GM18870 (cell line): ENCODE measurements around the gene VLDLR.
A peak's percentile ranks its signal among the peaks of the same experiment; 100 is the strongest.

ENCODE experiments used
- ATAC-seq: cut with Tn5 transposase; IDR thresholded peaks from one replicate; pipeline ENCODE4 v1.9.1; 2021; ENCODE audit warnings: moderate library complexity; ENCODE audit not compliant: unreplicated experiment

VLDLR gene

GRCh38 chr9:2620919-2621721, 467 bp upstream of the VLDLR start:
- no peak for ATAC-seq

DNA sequence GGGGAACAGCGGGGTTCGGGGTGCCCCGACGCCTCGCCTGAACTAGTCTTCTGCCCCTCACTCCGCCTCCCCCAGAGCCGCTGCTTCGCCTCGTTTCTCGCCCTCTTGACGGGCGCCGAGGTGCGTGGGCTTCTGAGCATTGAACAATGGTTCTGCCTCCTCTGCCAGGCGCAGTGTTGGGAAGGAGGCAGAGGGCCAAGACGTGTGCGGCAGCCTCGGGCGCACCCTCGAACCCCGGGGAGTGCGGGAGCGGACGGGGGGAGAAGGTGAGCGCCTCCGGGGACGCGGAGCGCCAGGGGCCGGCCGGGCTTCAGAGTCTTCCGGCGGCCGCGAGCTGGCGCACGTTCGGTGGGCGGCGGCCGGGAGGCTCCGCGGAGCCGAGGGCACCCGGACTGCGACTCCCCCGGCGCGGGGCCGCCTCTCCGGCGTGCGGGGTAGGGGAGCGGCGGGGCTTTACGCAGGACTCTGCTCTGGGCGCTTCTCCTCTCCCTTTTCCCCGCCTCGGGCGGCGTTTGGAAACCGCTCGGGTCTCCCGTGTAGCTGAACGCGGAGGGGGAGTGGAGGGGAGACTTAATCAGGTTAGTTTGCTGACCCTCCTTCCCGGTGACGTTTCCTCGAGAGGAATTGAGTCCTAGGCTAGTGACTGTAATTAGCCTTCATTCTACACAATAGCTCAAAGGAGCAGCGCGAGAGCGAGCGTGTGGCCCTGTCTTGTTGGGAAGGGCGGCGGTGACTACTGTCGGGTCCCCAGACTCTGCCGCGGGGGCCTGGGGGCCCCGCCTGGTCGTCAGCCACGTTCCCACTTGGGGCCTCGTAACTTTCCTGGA, 1.1 kb downstream of the VLDLR start:
- no peak for ATAC-seq

DNA sequence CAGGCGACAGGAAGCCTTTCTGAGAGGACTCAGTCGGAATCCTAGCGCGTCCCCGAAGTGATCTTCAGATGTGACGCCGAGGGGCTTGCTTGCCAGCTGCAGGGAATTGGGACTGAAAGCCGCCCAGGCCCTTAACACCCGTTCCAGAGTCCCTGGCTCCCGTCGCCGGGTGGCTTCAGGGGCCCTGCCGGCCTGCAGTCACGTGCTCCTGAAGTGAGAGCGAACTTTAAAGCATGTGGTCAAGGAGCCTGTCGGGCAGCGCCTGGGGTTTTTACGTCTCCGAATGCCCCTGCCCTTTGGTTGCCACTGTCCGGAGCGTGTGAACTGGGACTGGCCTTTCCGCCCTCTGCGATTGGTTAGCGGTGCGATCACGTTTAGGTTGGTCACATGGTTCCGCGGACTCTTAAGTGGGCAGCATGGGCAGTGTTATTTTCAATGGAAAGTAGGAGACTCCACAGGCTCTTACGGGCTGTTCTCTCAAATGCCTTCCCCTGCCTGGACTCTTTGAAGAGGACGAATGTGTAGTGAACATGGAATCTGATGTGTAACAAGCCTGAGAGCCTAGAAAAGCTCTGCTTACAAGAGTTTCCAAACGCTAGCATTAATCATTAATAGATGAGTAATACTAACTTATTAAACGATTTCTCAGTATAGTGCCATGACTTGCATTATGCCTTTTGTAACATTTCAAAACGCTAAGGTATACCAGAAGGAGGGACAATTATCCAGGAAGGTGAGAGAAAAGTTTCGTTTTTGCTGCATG, 1.9 kb downstream of the VLDLR start:
- no peak for ATAC-seq

DNA sequence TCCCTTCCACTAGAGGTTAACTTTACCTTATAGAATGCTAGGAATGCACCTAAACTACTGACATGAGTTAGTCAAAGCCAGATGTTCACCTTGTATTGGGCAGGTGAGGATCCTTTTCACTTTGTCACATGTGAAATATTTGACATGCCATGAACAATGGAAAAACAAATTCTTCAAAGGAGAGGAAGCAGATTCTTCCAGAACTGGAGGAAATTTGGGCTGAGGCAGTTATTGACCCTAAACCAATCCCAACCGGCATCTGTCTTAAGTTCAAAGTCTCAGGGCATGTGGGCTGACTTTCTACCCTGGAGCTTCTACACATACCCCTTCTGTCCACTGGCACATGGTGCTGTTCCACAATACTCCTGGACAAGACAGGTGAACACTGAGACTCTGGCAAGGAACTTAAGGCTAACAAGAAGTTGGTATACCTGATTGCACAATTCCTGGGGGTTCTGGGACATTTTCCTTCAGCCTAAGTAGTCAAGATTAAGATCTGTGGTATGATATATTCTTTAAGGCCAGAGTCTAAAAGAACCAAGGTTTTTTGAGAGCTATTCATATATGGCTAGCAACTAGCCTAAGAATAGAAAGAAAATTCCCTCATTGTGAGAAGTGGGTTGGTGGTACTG, 2.6 kb downstream of the VLDLR start:
- ATAC-seq, result no peak

DNA sequence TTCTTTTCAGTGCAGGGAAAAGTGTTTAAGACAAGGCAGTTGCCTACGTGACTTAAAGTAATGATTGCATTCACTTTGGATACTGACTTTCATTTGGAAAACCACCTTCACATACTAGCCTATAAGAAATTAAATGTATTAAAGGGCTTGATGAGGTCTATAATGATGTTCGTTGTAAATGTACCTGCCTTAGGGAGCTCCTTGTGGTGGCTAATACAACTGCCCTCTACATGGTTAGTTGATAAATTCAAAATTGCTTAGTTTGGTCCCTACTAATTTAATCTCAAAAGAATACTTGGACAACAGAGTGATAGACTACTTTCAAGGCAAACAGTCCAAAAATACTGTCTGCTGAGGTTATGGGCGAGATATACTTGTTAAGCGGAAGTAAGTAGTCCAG, 3.8 kb downstream of the VLDLR start:
- ATAC-seq, result no peak

DNA sequence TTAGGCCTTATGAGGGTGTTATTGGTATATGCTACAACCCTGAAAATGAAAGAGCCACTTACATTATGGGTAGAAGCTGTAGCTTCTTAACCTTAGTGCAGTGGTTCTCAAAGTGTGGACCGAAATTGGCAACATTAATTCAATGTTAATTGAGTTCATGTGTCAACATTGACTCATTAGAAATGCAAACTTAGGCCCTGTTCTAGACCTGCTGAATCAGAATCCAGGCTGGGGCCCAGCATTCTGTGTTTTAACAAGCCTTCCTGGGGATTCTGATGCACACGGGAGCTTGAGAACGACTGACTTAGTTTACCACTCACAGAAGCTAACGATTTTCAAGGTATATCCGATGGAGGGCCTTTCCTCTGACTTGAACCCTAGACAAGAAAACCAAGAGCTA, 7.3 kb downstream of the VLDLR start:
- ATAC-seq, result no peak

DNA sequence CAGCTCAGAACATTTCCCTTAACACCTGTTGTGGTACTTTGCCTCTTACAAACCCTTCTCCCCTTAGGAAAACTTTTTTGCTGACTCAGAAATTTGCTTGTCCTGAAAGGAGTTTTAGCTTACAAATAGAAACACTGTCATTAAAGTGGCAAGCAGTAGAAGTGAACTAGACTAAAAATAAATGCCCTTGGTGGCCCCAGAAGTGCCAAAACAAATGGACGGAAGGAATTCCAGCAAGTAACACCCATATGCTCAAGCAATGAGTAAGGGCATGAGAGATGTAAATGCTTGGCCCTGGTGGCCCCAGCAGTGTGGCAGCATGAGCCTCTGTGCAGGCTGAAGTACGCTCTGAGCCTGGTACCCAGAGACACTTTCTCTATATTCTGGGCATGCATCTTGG, 8.6 kb downstream of the VLDLR start:
- ATAC-seq, result no peak

DNA sequence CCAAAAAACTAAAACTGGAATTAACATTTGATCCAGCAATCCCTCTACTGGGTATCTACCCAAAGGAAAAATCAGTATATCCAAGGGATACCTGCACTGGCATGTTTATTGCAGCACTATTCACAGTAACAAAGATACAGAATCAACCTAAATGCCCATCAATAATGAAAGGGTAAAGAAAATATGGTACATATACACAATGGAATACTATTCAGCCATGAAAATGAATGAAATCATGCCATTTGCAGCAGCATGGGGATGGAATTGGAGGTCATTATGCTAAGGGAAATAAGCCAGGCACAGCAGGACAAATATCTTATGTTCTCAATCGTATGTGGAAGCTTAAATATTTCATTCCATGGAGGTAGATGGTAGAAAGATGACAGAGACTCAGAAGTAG, 9.7 kb downstream of the VLDLR start:
- ATAC-seq, result no peak

GRCh38 chr9:2634153-2634552, 12.6 kb downstream of the VLDLR start:
- no peak for ATAC-seq

- no peak for ATAC-seq
Measured at GRCh38 chr9:2634818-2635217, 13.2 kb downstream of the VLDLR start.

GRCh38 chr9:2635922-2636321, 14.3 kb downstream of the VLDLR start:
- ATAC-seq, result no peak

GRCh38 chr9:2637390-2637789, 15.8 kb downstream of the VLDLR start:
- no peak for ATAC-seq

DNA sequence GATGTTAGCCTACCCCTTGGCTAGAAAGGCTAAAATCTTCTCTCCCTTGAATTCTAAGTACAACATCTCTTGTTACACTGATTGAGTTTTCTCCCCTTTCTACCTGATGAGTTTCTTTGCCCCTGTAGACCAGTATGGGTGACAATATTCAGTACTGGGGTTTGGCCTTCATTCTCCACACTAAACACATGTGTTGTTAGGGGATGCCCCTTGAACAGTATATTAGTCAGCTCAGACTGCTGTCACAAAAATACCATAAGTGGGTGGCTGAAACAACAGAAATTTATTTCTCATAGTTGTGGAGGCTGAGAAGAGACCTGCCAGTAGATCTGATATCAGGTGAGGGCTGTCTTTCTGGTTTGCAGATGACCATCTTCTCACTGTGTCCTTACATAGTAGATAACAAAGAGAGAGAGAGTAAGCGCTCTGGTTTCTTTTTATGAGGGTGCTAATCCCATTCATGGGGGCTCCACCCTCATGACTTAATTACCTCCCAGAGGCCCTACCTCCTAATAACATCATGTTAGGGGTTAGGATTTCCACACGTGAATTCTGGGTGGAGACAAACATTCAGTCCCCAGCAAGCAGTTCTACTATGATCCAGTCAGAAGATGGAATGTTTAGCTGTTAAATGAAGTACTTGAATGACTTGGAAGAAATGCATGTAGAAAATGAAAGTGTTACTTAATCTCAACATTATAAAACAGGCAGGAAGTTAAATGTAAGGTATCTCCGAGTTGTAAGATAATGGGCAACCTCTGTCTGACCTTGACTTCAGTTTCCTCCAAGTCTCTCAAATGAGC, 17.5 kb downstream of the VLDLR start:
- peak; percentile 72 for ATAC-seq

GRCh38 chr9:2639786-2640185, 18.2 kb downstream of the VLDLR start:
- ATAC-seq, result no peak

DNA sequence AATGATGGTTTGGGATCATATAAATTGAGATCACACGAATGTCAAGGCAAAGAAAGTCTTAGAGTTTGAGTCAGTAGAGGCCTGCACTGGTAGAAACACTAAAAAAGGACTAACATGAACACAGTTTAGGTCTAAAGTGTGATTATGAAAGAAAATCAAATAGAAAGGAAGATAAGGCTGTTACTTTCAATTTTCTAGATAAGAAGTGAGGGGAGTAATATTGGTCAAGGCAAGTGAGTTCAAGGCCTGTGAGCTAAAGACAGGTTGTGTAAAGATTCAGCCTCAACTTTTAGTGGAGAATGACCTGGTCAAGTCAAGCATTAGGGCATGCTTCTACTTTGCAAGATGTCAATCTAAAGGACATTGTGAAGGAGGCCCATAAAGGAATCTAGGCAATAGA, 19.0 kb downstream of the VLDLR start:
- no peak for ATAC-seq

DNA sequence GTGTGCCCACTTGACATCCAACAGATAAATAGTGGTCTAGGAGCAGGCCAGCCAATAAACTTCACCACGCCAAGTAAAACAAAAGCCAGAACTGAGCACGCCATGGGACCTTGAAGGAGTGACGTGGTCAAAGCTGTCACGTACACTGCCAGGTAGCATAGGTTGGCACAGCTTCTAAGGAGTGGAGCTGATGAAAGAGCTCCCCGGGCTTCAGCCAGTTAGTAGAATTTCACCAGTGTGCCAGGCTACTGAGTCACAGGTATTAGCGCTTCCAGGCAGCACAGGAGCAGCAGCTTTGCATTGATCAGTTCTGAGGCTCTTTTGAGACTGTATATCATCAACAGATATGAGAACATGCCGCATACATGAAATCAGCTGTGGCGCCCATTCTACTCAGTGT, 19.4 kb downstream of the VLDLR start:
- no peak for ATAC-seq

DNA sequence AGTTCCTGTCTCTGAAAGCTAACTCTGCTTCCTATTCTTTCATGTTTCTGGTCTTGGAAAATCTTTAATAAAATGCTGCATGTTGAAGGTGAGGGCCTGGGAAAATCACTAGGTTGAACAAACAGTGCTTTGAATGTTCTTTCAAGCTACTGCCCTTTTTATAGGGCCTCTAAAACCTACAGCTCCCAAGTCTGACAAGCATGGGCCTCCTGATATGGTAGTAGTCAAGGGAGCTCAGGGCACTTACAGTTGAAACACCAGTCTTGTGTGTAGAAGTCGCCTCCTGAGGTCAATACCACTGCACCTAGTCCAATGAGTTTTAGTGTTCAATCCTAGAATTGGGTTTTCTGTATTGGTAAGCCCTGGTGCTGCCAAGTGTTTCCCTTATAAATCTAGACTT, 20.5 kb downstream of the VLDLR start:
- ATAC-seq, result no peak

- ATAC-seq, result peak; percentile 86
Measured at GRCh38 chr9:2645569-2645968, 24.0 kb downstream of the VLDLR start.

DNA sequence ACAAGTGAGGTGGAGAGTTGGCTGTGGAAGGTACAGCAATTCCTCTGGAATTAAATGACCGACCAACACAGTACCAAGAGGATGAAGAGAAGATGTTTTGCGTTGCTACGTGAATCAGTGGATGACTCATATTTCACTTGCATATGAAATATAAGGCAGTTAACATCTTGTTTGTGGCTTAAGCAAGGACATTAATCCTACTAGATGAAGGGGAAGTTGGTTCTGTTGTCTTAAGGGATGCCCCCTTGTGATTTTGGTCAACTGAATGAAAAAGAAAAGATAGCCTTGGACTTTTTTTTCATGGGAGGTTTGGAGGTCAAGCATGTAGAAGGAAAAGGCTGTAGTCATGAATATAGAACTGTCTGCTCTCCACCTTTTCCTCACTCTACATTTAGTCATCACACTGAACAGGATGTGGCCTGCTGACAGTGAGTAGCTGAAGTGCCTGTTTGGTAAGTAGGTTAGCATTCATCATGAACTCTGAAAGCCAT, 33.9 kb downstream of the VLDLR start:
- ATAC-seq, result peak; percentile 50

DNA sequence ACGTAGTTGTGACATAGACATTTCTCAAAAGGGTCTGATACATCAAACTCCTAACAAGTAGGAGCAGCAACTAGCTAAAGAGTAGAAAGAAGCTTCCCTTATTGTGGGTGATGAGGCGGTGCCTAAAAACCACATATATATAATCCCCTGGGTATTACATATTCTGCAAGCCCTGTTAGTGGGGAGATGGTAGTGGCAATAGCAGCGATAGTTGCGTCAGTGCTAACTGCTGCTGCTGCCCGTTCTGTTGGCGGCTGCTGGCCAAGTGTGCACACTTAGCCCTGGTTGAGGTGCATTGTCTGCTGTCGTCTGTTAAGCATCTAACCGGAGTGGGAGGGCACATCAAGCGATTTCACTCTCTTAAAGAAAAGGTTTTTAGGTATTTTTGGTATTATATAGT, 35.8 kb downstream of the VLDLR start:
- no peak for ATAC-seq
